ENCODE measurements around the gene PBX1.
A peak's percentile ranks its signal among the peaks of the same experiment; 100 is the strongest.

PBX1 gene

GRCh38 chr1:164756741-164757140 lies 197.8 kb downstream of the PBX1 start:
- TF ChIP-seq POLR2A (IDR thresholded peaks at IDR 0.05; ENCODE audit: low read depth, low read length): no peak
- DNase-seq (ENCODE audit: insufficient read length, low spot score): no peak
- FAIRE-seq: no peak

DNA sequence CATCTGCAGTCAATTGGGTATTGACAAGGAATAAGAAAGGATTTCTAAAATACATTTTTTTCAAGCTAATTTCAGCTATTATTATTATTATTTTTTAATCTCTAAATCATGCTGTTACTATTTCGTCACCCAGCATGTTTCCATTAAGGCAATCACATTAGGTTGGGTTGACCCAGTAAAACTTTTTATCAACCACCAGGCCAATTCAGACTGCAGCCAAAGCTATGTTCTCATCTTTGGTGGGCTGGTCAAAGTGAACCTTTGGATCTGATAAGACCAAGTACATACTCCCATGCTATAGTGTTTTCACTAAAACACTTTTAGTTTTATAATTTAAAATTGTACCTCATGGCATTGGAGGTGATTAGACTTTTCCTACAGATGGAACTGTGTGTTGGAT lies 198.6 kb downstream of the PBX1 start:
- DNase-seq (ENCODE audit: insufficient read length, low spot score): no peak
- TF ChIP-seq POLR2A (IDR thresholded peaks at IDR 0.05; ENCODE audit: low read depth, low read length): no peak
- FAIRE-seq: no peak

DNA sequence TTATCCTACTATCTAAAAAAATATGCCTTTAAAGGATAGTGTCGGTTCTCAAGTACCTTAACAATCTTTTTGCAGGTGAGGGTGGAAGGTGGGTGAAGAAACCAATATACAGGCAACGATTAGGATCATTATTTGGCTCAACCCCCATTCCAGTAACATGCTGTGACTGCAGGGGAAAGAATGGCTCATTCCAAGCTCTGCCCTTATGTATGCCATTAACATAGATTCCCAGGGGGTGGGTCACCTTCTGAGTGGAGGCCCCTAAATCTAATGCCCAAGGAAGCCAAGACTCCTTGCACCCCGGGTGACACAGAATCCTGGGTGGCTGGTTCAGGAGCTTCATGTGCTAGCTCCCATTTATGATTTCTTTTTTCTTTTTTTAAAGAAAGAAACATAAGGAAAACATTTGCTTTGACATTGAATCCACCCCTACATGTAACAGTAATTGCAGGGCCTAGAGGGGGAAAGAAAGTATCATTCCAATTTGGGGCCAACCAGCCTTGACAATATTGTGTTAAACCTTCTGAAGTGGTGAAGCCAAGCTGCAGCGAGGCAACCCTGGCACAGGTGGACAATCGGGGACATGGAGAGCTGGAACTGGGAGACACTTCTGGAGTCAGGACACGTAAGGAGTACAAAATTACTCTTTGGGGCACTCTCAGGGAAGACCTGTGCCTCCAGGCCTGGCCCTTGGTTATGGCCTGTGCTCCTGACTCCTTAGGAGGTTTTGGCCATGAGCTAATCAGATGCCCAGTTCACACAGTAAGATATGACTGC lies 200.3 kb downstream of the PBX1 start:
- DNase-seq (ENCODE audit: insufficient read length, low spot score) (no peak), FAIRE-seq (no peak)
- TF ChIP-seq POLR2A (IDR thresholded peaks at IDR 0.05; ENCODE audit: low read depth, low read length): no peak

DNA sequence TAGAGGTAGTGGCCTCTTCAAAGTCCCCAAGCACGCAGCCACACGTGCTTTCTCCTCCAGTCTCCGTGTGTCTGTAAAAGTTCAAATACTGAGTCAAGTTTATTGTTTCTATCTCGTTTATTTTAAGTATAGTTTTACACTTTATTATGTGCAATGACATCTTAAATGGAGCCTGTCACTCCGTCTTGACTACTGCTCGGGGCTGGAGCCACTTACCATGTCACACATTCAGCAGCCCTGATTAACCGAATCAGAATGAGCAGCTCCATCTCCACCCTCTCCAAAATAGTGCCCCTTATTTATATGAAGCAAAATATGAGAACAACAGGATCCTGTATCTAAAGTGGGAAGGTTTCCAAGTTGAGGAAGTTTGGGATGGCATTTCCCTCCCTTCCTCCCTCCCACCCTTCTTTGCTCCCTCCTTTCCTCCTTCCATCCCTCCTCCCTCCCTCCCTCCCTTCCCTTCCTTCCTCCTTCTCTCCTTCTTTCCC lies 201.0 kb downstream of the PBX1 start:
- no peak for TF ChIP-seq POLR2A (IDR thresholded peaks at IDR 0.05; ENCODE audit: low read depth, low read length)
- no peak for FAIRE-seq
- no peak for DNase-seq (ENCODE audit: insufficient read length, low spot score)

- no peak for TF ChIP-seq POLR2A (IDR thresholded peaks at IDR 0.05; ENCODE audit: low read depth, low read length)
- FAIRE-seq: no peak
- DNase-seq (ENCODE audit: insufficient read length, low spot score): no peak
Observed at GRCh38 chr1:164760569-164760968, 201.6 kb downstream of the PBX1 start.

DNA sequence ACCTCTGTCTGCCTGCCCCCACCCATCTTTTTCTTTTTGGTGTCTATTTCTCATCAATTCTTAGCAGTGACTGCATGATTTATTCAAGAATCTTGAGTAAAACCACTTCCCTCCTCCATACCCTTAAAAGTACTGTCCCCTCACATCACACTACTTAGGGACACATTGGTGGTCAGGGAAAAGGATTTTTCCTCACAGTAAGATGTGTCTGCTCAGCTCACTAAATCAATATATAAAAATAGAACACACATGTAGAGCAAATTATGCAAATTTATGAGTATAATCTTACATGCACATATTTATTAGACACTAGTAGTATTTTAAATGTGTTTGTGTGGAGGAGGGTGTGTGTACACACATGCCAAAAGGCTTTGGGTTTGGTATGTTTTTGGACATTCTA lies 202.0 kb downstream of the PBX1 start:
- no peak for FAIRE-seq
- DNase-seq (ENCODE audit: insufficient read length, low spot score): no peak
- no peak for TF ChIP-seq POLR2A (IDR thresholded peaks at IDR 0.05; ENCODE audit: low read depth, low read length)

GRCh38 chr1:164763098-164763497 lies 204.1 kb downstream of the PBX1 start:
- no peak for FAIRE-seq
- no peak for TF ChIP-seq POLR2A (IDR thresholded peaks at IDR 0.05; ENCODE audit: low read depth, low read length)
- DNase-seq (ENCODE audit: insufficient read length, low spot score): no peak

GRCh38 chr1:164764333-164764732 lies 205.3 kb downstream of the PBX1 start:
- FAIRE-seq (no peak), DNase-seq (ENCODE audit: insufficient read length, low spot score) (no peak)
- TF ChIP-seq POLR2A (IDR thresholded peaks at IDR 0.05; ENCODE audit: low read depth, low read length): no peak

GRCh38 chr1:164765557-164765956 lies 206.6 kb downstream of the PBX1 start:
- peak; percentile 78 for FAIRE-seq
- DNase-seq (ENCODE audit: insufficient read length, low spot score): peak; percentile 30

DNA sequence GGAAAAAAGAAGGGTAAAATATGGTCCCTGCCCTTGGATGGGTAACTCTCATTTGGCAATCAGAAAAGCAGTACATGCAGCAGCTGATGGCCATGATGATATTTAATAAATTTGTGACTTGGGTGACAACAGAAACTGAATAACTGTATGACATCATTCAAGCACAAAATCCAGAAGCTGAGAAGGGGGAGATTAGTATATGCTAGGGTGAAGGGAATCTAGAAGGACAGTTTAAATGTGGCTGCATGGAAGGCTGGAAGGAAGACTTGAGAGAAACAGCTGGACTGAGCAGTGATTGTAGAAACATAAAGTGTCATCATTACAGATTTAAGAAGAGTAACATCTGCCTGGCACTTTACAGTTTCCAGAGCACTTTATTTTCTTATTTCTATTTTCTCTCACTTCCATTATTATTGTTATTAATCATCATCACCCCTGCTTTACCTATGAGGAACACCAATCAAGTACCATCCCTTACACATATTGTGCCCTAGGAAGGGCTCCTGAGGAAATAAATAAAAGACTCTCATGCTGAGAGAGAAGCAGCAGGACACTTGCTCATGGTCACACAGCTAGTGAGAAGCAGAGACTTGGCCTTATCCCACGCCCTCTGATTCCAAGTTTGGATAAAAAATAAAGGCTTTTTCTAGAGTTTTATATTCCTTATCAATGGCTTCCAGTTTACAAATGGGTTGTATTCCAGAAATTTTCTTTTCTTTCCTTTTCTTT lies 207.2 kb downstream of the PBX1 start:
- DNase-seq (ENCODE audit: insufficient read length, low spot score): no peak
- TF ChIP-seq POLR2A (IDR thresholded peaks at IDR 0.05; ENCODE audit: low read depth, low read length): no peak
- no peak for FAIRE-seq

More at GRCh38 chr1:164765557-164765956, 206.6 kb downstream of the PBX1 start:
- no peak for TF ChIP-seq POLR2A (IDR thresholded peaks at IDR 0.05; ENCODE audit: low read depth, low read length)

GRCh38 chr1:164767752-164768402 lies 208.9 kb downstream of the PBX1 start:
- no peak for TF ChIP-seq POLR2A (IDR thresholded peaks at IDR 0.05; ENCODE audit: low read depth, low read length)
- FAIRE-seq (no peak), DNase-seq (ENCODE audit: insufficient read length, low spot score) (no peak)

- FAIRE-seq: no peak
- TF ChIP-seq POLR2A (IDR thresholded peaks at IDR 0.05; ENCODE audit: low read depth, low read length): no peak
- DNase-seq (ENCODE audit: insufficient read length, low spot score): no peak
Observed at GRCh38 chr1:164768619-164769018, 209.6 kb downstream of the PBX1 start.

- DNase-seq (ENCODE audit: insufficient read length, low spot score) (no peak), FAIRE-seq (no peak)
- TF ChIP-seq POLR2A (IDR thresholded peaks at IDR 0.05; ENCODE audit: low read depth, low read length): no peak
Observed at GRCh38 chr1:164769486-164770130, 210.6 kb downstream of the PBX1 start.

DNA sequence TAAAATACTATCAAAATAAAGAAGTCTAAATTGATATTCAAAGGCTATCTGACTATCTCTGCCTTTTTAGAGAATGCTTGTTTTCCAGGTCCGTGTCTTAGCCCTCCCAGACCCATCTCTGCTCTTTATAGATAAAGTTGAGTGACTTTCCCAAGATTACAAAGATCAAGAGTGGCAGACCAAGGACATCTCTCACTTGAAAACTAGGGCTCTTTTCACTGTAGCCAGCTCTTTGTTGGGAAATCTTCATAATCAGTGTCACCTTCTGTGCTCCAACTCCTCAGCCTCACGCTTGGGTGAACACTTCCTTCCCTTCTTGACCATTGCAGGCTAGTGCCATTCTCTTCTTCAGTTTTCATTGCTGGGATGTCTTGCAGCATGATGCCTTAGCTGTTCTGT lies 211.1 kb downstream of the PBX1 start:
- FAIRE-seq (no peak), DNase-seq (ENCODE audit: insufficient read length, low spot score) (no peak)
- TF ChIP-seq POLR2A (IDR thresholded peaks at IDR 0.05; ENCODE audit: low read depth, low read length): no peak
